Measurements from ENCODE around the gene MKLN1. TPM values are rescaled to one million over a fixed set of nuclear protein-coding genes. Genes with fewer than 3 reads are reported as not detected.
"Not testable (repeated sequence)": the region's sequence is repeated elsewhere in the genome, so short reads cannot be mapped to it uniquely, and the experiment has no call there.

The MKLN1 gene
- total RNA-seq, 4 donors from 2014 or later = 93.1 to 175 (median 102) TPM

GRCh38 chr7:131302446-131302845 lies 25.2 kb upstream of the MKLN1 start:
- Histone ChIP-seq H3K4me3 (replicated peaks in 1 of 3) (no peak overlapping the region), H3K9me3 (no peaks in the 10 kb centered on the region), H3K27ac (peak overlapping the region; percentile 53 to 79 (median 76)), H3K27me3 (no peaks in the 10 kb centered on the region), H3K4me1 (peaks cover 13 to 20% of the 10 kb centered on the region in 2 donors), H3K36me3 (no peaks in the 10 kb centered on the region)
- DNase-seq = peak in 1 of 2 donors; percentile 49
- intact Hi-C loops (cut with DNase I) = no loop called here
- TF ChIP-seq CTCF (IDR thresholded peaks at IDR 0.05) = no peak
- TF ChIP-seq POLR2A (IDR thresholded peaks at IDR 0.05) = no peak
- 64 to 83% methylated on average over 4 of the region's 4 CpGs for WGBS, 2 donors

GRCh38 chr7:131302876-131303707 lies 24.6 kb upstream of the MKLN1 start:
- Histone ChIP-seq H3K4me1 (peaks cover 13 to 20% of the 10 kb centered on the region in 2 donors), H3K27ac (peak overlapping the region; percentile 53 to 79 (median 76)), H3K9me3 (no peaks in the 10 kb centered on the region), H3K27me3 (no peaks in the 10 kb centered on the region), H3K36me3 (no peaks in the 10 kb centered on the region), H3K4me3 (replicated peaks in 1 of 3) (no peak overlapping the region)
- TF ChIP-seq CTCF (IDR thresholded peaks at IDR 0.05) (peak in 4 of 6 experiments; percentile 48 to 65 (median 62)), POLR2A (IDR thresholded peaks at IDR 0.05) (peak in 1 of 2 donors; percentile 16)
- WGBS, 2 donors = 76% methylated on average over 8 of the region's 8 CpGs
- intact Hi-C loops (cut with DNase I) = no loop called here
- peak; percentile 58 to 66 for DNase-seq

GRCh38 chr7:131305152-131305551 lies 22.5 kb upstream of the MKLN1 start:
- intact Hi-C loops (cut with DNase I) = no loop called here
- H3K27me3 ChIP-seq = no peaks in the 10 kb centered on the region
- no peak for TF ChIP-seq CTCF (IDR thresholded peaks at IDR 0.05)
- TF ChIP-seq POLR2A (IDR thresholded peaks at IDR 0.05) = no peak
- no peak overlapping the region for H3K4me3 ChIP-seq (replicated peaks in 1 of 3)
- DNase-seq = no peak
- H3K4me1 ChIP-seq = peaks cover 13 to 20% of the 10 kb centered on the region in 2 donors
- no peaks in the 10 kb centered on the region for H3K36me3 ChIP-seq
- H3K9me3 ChIP-seq = no peaks in the 10 kb centered on the region
- no peak overlapping the region for H3K27ac ChIP-seq

GRCh38 chr7:131306041-131306440 lies 21.6 kb upstream of the MKLN1 start:
- intact Hi-C loops (cut with DNase I); H3K9me3 ChIP-seq; H3K27ac ChIP-seq; H3K27me3 ChIP-seq; H3K4me3 ChIP-seq (replicated peaks in 1 of 3); H3K36me3 ChIP-seq; DNase-seq: not testable (repeated sequence)
- WGBS, 2 donors = 92 to 96% methylated on average over 3 of the region's 3 CpGs
- H3K4me1 ChIP-seq = peaks cover 13 to 18% of the 10 kb centered on the region in 2 donors

- Histone ChIP-seq H3K4me3 (replicated peaks in 1 of 3) (no peak overlapping the region), H3K4me1 (peaks cover 11 to 13% of the 10 kb centered on the region in 2 donors), H3K27ac (no peak overlapping the region), H3K36me3 (no peaks in the 10 kb centered on the region), H3K27me3 (no peaks in the 10 kb centered on the region), H3K9me3 (no peaks in the 10 kb centered on the region)
- no peak for DNase-seq
- intact Hi-C loops (cut with DNase I) = no loop called here
- TF ChIP-seq POLR2A (IDR thresholded peaks at IDR 0.05) (no peak), CTCF (IDR thresholded peaks at IDR 0.05) (no peak)
Measured at GRCh38 chr7:131306777-131307176, 20.9 kb upstream of the MKLN1 start.

Measured in thyroid gland (tissue), 4 donors.